ENCODE results near the gene CYS1. TPM values are rescaled to one million over a fixed set of nuclear protein-coding genes. Genes with fewer than 3 reads are reported as not detected.

CYS1 gene
- total and polyA plus RNA-seq, 2 of the 13 experiments (the other 11 are each of a cell fraction or from before 2014, with no cell fraction given): 0.04 TPM; not detected in 1

- H3K27ac ChIP-seq (ENCODE audit: extremely low read length, insufficient read depth, low read length): no peak overlapping the region
- H3K9ac ChIP-seq (ENCODE audit: insufficient read depth, low read depth, low read length): no peak overlapping the region
- ATAC-seq: no peak
- POLR2A ChIA-PET: no interaction called here
- CTCF ChIA-PET (ENCODE audit: low intra/inter-chr PET ratio, low total read pairs): no interaction called here
- in situ Hi-C loops (cut with HindIII; ENCODE audit: extremely low pct_ligation_motif_present, low pct_unique_long_range_greater_than_20kb) (no loop called here), intact Hi-C loops (cut with micrococcal nuclease; ENCODE audit: unreplicated experiment) (no loop called here)
- BruUV-seq (replicated peaks): no TSS peak
- H3K36me3 ChIP-seq (replicated peaks in 1 of 2; ENCODE audit: control insufficient read depth in 1 of 2, insufficient read depth in 2 of 2, low read length in 2 of 2): peaks cover 1 to 7% of the 10 kb centered on the region in 2 experiments; a peak in 4 of 5 replicates
- 92% methylated on average over 4 of the region's 4 CpGs for WGBS (ENCODE audit: low lambda C conversion rate)
- H3K79me2 ChIP-seq (ENCODE audit: insufficient read depth, low read length): no peaks in the 10 kb centered on the region
- DNase-seq (ENCODE audit: low spot score): no peak
- H4K20me1 ChIP-seq (ENCODE audit: insufficient read depth, low read length): peaks cover 2% of the 10 kb centered on the region; the same call in 1 of the 2 replicates
- TF ChIP-seq ZBTB25 (CRISPR knock-in tag; IDR thresholded peaks at IDR 0.05) (no peak), ZNF619 (CRISPR knock-in tag; IDR thresholded peaks at IDR 0.05) (no peak), ZNF616 (CRISPR knock-in tag; IDR thresholded peaks at IDR 0.05; ENCODE audit: low read depth) (no peak), ATF1 (CRISPR knock-in tag; IDR thresholded peaks at IDR 0.05) (no peak), KLF11 (CRISPR knock-in tag; IDR thresholded peaks at IDR 0.05) (no peak), ZNF773 (CRISPR knock-in tag; IDR thresholded peaks at IDR 0.05; ENCODE audit: borderline replicate concordance) (no peak), ZNF577 (CRISPR knock-in tag; IDR thresholded peaks at IDR 0.05; ENCODE audit: borderline replicate concordance, low read depth) (no peak), ZUFSP (CRISPR knock-in tag; IDR thresholded peaks at IDR 0.05; ENCODE audit: borderline replicate concordance) (no peak), SRSF9 (IDR thresholded peaks at IDR 0.05; ENCODE audit: borderline replicate concordance, insufficient read depth, low read depth, low read length, poor library complexity, severe bottlenecking) (no peak), AGO1 (IDR thresholded peaks at IDR 0.05; ENCODE audit: low read depth, low read length, poor library complexity, severe bottlenecking) (no peak), GABPA (IDR thresholded peaks at IDR 0.05; ENCODE audit: low read depth, low read length) (no peak), GABPA (CRISPR knock-in tag; IDR thresholded peaks at IDR 0.05; ENCODE audit: low read depth) (no peak), CEBPG (CRISPR knock-in tag; IDR thresholded peaks at IDR 0.05) (no peak), PAX8 (CRISPR knock-in tag; IDR thresholded peaks at IDR 0.05; ENCODE audit: borderline replicate concordance) (no peak), ZNF496 (CRISPR knock-in tag; IDR thresholded peaks at IDR 0.05; ENCODE audit: insufficient replicate concordance) (no peak), MTA3 (CRISPR knock-in tag; IDR thresholded peaks at IDR 0.05) (no peak), ZNF546 (CRISPR knock-in tag; conservative IDR thresholded peaks at IDR 0.05) (no peak)
- no peaks in the 10 kb centered on the region for H3K9me3 ChIP-seq (ENCODE audit: low read length)
- H3K4me2 ChIP-seq (ENCODE audit: low read depth, low read length): no peak overlapping the region
- peaks cover 0 to 7% of the 10 kb centered on the region in 2 experiments; a peak in 2 of 5 replicates for H3K27me3 ChIP-seq (ENCODE audit: control insufficient read depth in 1 of 2, insufficient read depth in 2 of 2, low read length in 2 of 2)
- peaks cover 21% of the 10 kb centered on the region for H3K4me1 ChIP-seq (ENCODE audit: insufficient read depth, low read length)
- no peak overlapping the region for H2AFZ ChIP-seq (ENCODE audit: low read length)
- FAIRE-seq: no peak
- no peak overlapping the region for H3K4me3 ChIP-seq (replicated peaks in 1 of 3; ENCODE audit: insufficient read depth in 1 of 3, low read depth in 2 of 3, low read length in 3 of 3)
Observed at GRCh38 chr2:10053351-10053750, 26.9 kb downstream of the CYS1 start.

Measured in HepG2 (cell line).